NK-92 treated with Interleukin-12 subunit alpha and Interleukin-12 subunit beta, amount 100 ng/mL, for 24 hours (cell line): Measurements from ENCODE around the gene TMED4.
"Not testable (repeated sequence)": the region's sequence is repeated elsewhere in the genome, so short reads cannot be mapped to it uniquely, and the experiment has no call there.

Experiments used
- DNase-seq: peaks from one replicate; lab custom pipeline; 2025; lab: John Stamatoyannopoulos, UW

Gene TMED4

DNA sequence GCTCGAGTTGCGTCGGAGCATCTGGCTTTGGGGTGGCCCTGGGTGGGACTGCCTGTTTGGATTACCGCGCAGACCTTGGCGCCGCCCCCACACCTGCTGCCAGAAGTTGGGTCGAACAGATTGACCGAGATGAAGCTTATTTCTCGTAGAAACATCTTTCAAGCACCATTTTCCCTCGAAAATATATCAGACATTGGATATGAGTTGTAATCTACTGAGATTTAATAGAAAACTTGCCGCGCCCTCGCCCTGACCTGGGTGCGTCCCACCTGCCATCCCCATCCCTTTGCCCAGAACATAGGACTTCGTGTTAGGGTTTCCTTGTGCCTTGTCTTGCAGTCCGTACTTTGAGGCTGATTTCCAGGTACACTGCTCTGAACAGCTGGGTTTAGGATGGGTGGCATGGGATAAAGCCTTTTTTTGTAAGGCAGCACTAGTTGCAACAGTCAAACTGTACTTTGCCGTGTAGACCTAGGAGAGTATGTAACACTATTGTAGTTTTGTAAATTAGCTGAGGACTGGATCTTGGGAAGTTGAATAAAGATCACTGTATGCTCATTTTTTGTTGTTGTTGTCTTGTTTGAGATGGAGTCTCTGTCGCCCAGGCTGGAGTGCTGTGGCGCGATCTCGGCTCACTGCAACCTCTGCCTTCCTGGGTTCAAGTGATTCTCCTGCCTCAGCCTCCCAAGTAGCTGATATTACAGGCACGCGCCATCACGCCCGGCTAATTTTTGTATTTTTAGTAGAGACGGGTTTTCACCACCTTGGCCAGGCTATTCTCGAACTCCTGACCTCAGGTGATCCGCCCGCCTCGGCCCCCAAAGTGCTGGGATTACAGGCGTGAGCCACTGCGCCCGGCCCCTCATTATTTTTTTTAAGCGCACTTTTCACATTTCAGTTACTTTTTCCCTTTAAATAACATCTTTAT lies 25.4 kb upstream of the TMED4 start:
- DNase-seq, result no peak

GRCh38 chr7:44606341-44607140 lies 24.5 kb upstream of the TMED4 start, which contains the start of gene OGDH:
OGDH (plus strand) TSS chr7:44606627; CDS start chr7:44624344, 17,717 bp downstream.
- peak; percentile 94 for DNase-seq

DNA sequence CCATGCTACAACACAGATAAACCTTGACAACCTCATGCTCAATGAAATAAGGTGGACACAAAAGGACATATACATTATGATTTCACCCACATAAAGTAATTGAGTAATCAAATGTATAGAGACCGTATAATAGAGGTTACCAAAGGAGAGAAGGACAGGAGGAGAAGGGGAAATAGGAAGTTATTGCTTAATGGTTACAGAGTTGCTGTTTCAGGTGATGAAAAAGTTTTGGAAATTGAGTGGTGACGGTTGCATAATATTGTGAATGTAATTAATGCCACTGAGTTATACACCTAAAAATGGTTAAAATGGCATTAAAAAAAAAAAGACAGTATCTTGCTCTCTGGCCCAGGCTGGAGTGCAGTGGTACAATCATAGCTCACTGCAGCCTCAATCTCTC lies 22.9 kb upstream of the TMED4 start:
- no peak for DNase-seq

DNA sequence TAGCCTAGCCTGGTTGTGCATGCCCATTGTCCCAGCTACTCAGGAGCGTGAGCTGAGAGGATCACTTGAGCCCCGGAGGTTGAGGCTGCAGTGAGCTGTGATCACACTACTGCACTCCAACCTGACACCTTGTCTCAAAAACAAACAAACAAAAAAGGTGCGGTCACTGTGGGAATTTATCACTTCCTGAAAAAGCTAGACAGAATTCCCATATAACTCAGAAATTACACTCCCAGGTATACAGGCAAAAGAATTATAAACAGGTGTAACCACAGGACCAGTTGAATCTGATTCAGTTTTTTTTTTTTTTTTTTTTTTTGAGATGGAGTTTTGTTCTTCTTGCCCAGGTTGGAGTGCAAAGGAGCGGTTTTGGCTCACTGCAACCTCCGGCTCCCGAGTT lies 21.2 kb upstream of the TMED4 start:
- no peak for DNase-seq

GRCh38 chr7:44602576-44602910 lies 20.5 kb upstream of the TMED4 start:
- no peak for DNase-seq

GRCh38 chr7:44599222-44599621 lies 17.2 kb upstream of the TMED4 start:
- no peak for DNase-seq

DNA sequence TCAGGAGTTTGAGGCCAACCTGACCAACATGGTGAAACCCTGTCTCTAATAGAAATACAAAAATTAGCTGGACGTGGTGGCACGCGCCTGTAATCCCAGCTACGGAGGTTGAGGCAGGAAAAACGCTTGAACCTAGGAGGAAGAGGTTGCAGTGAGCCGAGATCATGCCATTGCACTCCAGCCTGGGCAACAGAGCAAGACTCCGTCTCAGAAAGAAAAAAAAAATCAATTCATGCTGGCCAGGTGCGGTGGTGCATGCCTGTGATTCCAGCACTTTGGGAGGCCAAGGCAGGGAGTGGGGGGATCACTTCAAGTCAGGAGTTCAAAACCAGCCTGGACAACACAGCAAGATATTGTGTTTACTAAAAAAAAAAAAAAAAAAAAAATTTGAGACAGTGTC lies 15.2 kb upstream of the TMED4 start:
- not testable (repeated sequence) for DNase-seq

GRCh38 chr7:44595934-44596635 lies 14.1 kb upstream of the TMED4 start:
- no peak for DNase-seq

DNA sequence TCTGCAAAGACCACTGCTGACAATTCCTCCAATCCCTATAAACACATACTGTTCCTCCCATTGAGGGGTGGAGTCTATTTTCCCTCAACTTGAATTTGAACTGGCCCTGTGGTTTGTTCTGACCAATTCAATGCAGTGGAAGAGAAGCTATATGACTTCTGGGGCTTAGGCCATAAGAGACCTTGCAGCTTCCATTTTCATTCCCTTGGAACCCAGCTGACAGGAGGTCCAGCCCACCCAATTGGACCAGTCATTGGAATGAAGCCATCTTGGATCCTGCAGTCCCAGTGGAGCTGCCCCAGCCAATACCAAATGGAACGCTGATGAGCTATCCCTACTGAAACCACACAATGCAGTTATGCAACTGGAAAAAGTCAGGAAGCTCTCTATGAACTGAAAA lies 8.9 kb upstream of the TMED4 start:
- no peak for DNase-seq

GRCh38 chr7:44587843-44588711 lies 6.0 kb upstream of the TMED4 start:
- DNase-seq, result no peak

GRCh38 chr7:44583146-44583865 lies 1.3 kb upstream of the TMED4 start:
- no peak for DNase-seq

- peak; percentile 37 for DNase-seq
These were observed 819 bp downstream of the TMED4 start for GRCh38 chr7:44580945-44581878.

GRCh38 chr7:44576228-44576627 lies 5.8 kb downstream of the TMED4 start:
- DNase-seq, result no peak

DNA sequence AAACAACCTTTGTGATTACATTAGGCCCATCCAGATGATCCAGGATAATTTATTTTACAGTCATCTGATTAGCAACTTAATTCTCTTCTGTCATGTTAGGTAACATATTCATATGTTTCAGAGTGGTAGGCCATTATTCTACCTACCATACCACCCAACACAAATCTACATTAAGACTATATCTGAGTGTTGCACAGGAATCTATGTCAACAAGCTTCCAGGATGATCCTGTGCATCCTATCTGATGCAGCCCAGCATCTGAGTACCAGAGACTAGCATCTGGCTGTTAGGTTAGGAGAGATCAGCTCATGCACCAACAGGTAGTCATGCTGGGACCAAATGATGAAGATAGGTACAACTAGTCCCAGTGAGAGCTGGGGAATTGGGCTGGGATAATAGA lies 7.0 kb downstream of the TMED4 start:
- no peak for DNase-seq

GRCh38 chr7:44574287-44574872 lies 7.7 kb downstream of the TMED4 start:
- DNase-seq, result no peak

DNA sequence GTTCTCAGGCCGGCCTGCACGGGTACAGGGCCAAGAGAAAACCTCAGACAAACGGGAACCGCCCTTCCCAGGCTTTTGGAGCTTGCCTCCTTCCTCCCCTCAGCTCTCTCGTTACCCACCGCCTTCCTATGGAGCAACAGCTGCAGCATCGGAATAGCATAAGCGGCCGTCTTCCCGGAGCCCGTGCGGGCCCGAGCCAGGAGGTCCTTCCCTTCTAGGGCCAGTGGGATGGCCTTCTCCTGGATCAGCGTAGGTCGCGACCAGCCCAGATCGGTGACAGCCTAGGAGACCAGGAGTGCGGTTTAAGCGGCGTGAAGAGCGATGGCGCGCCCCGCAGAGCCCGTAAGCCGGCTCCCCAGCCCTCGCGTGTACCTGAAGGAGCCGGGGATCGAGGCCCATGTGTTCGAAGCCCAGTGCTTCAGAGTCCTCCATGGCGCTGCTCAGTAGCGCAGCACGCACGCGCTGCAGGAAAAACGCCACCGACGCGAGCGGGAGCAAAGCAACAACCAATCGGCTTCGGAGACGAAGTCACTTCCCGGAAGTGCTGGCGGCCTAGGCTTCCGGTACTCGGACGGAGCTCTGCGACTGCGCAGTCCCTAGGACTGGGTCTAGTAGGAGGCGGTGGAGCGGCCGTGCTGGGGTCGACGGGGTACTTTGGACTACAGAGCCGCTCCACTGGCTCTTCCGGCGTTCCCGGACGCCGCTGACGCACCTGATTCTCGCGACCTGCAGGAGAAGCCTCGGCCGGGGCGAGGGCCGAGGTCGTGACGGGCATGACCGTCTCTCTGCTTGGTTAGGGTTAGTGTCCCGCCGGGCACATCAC lies 8.4 kb downstream of the TMED4 start, which contains the start of gene DDX56:
DDX56 (minus strand) TSS at position 445 of the 823 bp plus-strand sequence; CDS start at position 432, 13 bp downstream.
- peak; percentile 89 for DNase-seq

DNA sequence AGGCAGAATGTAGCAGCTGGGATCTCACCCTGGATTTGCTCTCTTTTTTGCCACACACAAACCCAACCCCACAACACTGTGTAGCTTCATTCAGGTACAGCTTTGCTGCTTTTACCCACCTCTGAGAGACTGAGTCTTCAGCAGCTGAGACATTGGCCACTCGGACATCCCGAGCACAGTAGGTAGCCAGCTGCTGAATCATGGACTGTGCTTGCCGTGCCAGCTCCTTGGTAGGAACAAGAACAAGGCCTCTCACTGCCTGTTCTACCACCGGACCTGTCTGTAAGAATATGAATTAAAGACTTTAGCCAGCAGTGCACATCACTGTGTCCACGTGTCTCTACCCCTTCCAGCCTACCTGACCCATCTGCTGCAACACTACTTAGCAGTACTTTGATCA lies 9.3 kb downstream of the TMED4 start:
- DNase-seq, result no peak

DNA sequence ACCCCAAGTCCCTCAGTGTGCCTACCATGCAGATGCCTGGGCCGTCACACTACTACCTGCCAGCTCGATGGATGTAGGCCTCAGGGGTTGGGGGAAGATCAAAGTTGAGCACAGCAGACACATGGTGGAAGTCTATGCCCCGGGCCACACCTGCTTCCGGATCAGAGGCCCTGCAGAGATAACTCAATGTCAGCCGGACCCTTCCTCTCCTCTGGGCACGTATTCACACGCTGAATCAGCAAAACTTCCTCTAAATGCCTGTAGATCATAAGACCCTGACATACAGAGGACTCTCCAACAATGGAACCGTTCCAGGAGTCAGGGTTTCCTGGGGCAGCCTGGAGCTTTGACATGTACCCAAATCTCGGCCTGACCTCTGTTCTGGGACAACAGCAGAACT lies 12.1 kb downstream of the TMED4 start:
- DNase-seq, result no peak
